K562 (cell line): ENCODE data around the gene CELA3A. TPM values are rescaled to one million over a fixed set of nuclear protein-coding genes. Genes with fewer than 3 reads are reported as not detected.

Experiments used
- BACH1 ChIP-seq: fragments of 200-800 bp; sonication (Bioruptor generic); IDR thresholded peaks from 2 replicates; pipeline ENCODE4 v1.6.1; 2016; ENCODE audit warnings: missing genetic modification characterization, missing compliant biosample characterization
- BHLHE40 ChIP-seq: IDR thresholded peaks from 2 replicates; pipeline ENCODE4 v1.6.1; 2011; ENCODE audit warnings: low read length, improper control_type of control experiment
- BRD9 ChIP-seq: fragments of 450-650 bp; IDR thresholded peaks from 2 replicates; pipeline ENCODE4 v1.6.1; 2018; ENCODE audit warnings: low read depth; ENCODE audit not compliant: partially characterized antibody
- DPF2 ChIP-seq: fragments of 450-650 bp; IDR thresholded peaks from 2 replicates; pipeline ENCODE4 v1.6.1; 2016
- NCOA1 ChIP-seq: fragments of 450-650 bp; IDR thresholded peaks from 2 replicates; pipeline ENCODE4 v1.6.1; 2016; ENCODE audit warnings: low read depth
- NFIC ChIP-seq: fragments of 450-650 bp; IDR thresholded peaks from 2 replicates; pipeline ENCODE4 v1.6.1; 2017; ENCODE audit warnings: mild to moderate bottlenecking, inconsistent platforms
- SMAD4 ChIP-seq: fragments of 250-450 bp; sonication (Bioruptor Pico); conservative IDR thresholded peaks from 2 replicates; pipeline ENCODE4 v1.8.0; 2021; ENCODE audit warnings: inconsistent platforms, mild to moderate bottlenecking, moderate library complexity
- SRSF9 ChIP-seq: fragments of 200-400 bp; formaldehyde crosslinking; IDR thresholded peaks from 2 replicates; pipeline ENCODE4 v1.6.1; 2017; ENCODE audit warnings: low read depth, low read length, borderline replicate concordance
- TEAD1 ChIP-seq, 2 experiments: fragments of 450-650 bp in 1 of 2; sonication (generic) in 1 of 2; formaldehyde crosslinking; IDR thresholded peaks; 2 replicates each; pipeline versions ENCODE4 v1.4.0 to v1.8.0; 2020 to 2022; ENCODE audit warnings: mild to moderate bottlenecking in 2 of 2, missing genetic modification reagents in 1 of 2
- TRIM24 ChIP-seq, 2 experiments: fragments of 450-650 bp; IDR thresholded peaks; 2 replicates each; pipeline ENCODE4 v1.6.1; 2016
- ZEB2 ChIP-seq: fragments of 450-650 bp; IDR thresholded peaks from 2 replicates; pipeline ENCODE4 v1.6.1; 2016
- ZFX ChIP-seq: sonication (generic); formaldehyde crosslinking; IDR thresholded peaks from 2 replicates; pipeline ENCODE4 v1.8.0; 2022; ENCODE audit warnings: mild to moderate bottlenecking, missing genetic modification reagents, moderate library complexity
- ZNF124 ChIP-seq: sonication (generic); formaldehyde crosslinking; IDR thresholded peaks from 2 replicates; pipeline ENCODE4 v1.8.1; 2022; ENCODE audit warnings: missing genetic modification reagents
- ZNF175 ChIP-seq: fragments of 200-800 bp; sonication (Bioruptor generic); IDR thresholded peaks from 2 replicates; pipeline ENCODE4 v1.6.1; 2016; ENCODE audit warnings: low read depth, mild to moderate bottlenecking, missing genetic modification characterization, missing compliant biosample characterization
- ZNF23 ChIP-seq: fragments of 250-450 bp; sonication (Bioruptor Pico); IDR thresholded peaks from 2 replicates; pipeline ENCODE4 v1.4.0; 2020; ENCODE audit warnings: mild to moderate bottlenecking
- ZNF253 ChIP-seq: fragments of 250-450 bp; sonication (Bioruptor Pico); conservative IDR thresholded peaks from 2 replicates; pipeline ENCODE4 v1.6.1; 2021; ENCODE audit warnings: mild to moderate bottlenecking
- ZNF780A ChIP-seq: fragments of 250-450 bp; sonication (Bioruptor Pico); IDR thresholded peaks from 2 replicates; pipeline ENCODE4 v1.5.0; 2021; ENCODE audit warnings: mild to moderate bottlenecking
- polyA plus RNA-seq, 8 experiments: library from polyadenylated mRNA; depleted of rRNA in 4 of 8; stranded (reverse) in 5 of 8; unstranded in 3 of 8; fragments of >200 nt; fragmentation: Nextera tagmentation in 2 of 8; fragmentation: Illumina TruSeq in 1 of 8; extraction: Ambion mirVana in 2 of 8; extraction: Trizol in 1 of 8; gene quantifications; 2 replicates each; pipeline versions ENCODE4 v1.2.1 to v1.2.3, GENCODE V29; 2011 to 2014; ENCODE audit warnings: inconsistent platforms in 1 of 8, missing spikeins in 1 of 8
- total RNA-seq, 7 experiments: library from RNA; depleted of rRNA in 6 of 7; stranded (reverse); fragments of >200 nt in 6 of 7; fragmentation: Illumina TruSeq in 2 of 7; extraction: Trizol in 2 of 7; gene quantifications; 2 replicates each; pipeline versions ENCODE4 v1.2.1 to v1.2.3, GENCODE V29; 2011 to 2021; ENCODE audit warnings: low replicate concordance in 1 of 7
- TF ChIP-seq, protein P1 (sequence below): fragments of 250-450 bp; sonication (Bioruptor Pico); IDR thresholded peaks from 2 replicates; pipeline ENCODE4 v1.5.0; 2020; ENCODE audit warnings: mild to moderate bottlenecking
- TF ChIP-seq, protein P2 (sequence below): fragments of 250-450 bp; sonication (Bioruptor Pico); IDR thresholded peaks from 2 replicates; pipeline ENCODE4 v1.4.0; 2020; ENCODE audit warnings: mild to moderate bottlenecking
- TF ChIP-seq, protein P3 (sequence below): fragments of 200-800 bp; sonication (Bioruptor generic); IDR thresholded peaks from 2 replicates; pipeline ENCODE4 v1.6.1; 2016; ENCODE audit warnings: missing genetic modification characterization, missing compliant biosample characterization

CELA3A gene
- total and polyA plus RNA-seq, 9 of the 15 experiments (the other 6 are each of a cell fraction or from before 2014, with no cell fraction given) = 5.4 TPM; not detected in 8

DNA sequence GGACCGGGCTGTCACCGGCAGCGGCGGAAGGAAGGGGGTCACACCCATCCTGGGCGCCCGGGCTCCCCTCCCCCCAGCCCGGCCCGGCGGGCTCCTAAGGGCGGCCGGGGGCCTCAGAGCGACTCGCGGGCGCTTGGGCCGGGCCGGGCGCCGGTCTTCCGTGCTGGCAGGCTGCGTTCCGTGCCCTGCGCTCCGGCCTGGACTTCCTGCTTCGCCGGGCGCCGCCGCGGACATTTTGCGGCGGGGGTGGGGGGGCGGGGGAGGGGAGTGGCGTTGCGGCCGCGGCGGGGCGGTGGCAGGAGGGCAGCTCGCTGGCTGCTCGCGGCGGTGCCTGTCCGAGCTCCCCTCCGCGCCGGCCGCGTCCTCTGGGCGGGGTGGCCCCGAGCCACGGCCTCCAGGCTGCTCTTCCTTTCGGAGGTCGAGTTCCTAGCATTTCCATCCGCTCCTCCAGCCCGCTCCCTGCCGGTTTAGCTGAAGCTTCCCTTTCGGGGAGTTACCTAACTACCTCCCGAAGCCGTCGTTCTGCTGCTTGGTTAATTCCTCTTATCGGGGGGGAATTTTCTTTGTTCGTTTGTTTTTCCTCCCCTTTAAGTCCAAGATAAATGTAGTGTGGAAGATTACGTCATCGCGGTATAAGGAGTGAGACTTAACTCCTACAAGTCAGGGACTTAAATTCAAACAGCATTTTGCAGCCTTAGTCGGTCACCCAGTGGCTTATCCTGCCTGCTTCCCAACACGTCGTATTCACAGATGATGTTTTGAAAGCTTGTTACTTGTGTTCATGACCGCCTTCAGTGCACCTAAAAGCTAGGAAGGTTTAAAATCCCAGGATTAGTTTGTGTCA lies 51.8 kb downstream of the CELA3A start (continued):
- TF ChIP-seq, protein P1, sequence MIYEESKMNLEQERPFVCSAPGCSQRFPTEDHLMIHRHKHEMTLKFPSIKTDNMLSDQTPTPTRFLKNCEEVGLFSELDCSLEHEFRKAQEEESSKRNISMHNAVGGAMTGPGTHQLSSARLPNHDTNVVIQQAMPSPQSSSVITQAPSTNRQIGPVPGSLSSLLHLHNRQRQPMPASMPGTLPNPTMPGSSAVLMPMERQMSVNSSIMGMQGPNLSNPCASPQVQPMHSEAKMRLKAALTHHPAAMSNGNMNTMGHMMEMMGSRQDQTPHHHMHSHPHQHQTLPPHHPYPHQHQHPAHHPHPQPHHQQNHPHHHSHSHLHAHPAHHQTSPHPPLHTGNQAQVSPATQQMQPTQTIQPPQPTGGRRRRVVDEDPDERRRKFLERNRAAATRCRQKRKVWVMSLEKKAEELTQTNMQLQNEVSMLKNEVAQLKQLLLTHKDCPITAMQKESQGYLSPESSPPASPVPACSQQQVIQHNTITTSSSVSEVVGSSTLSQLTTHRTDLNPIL (CRISPR knock-in tag) = no peak; the same call in 1 of the 2 replicates
- no peak for TF ChIP-seq TRIM24 (IDR thresholded peaks at IDR 0.05)
- peak; percentile 65 for TF ChIP-seq SMAD4 (CRISPR knock-in tag)
- TF ChIP-seq BACH1 = no peak
- TF ChIP-seq ZNF23 (CRISPR knock-in tag) = no peak
- TF ChIP-seq NCOA1 = no peak
- TF ChIP-seq ZFX (CRISPR knock-in tag) = peak; percentile 34
- no peak for TF ChIP-seq NFIC
- peak; percentile 80 for TF ChIP-seq DPF2
- TF ChIP-seq, protein P2, sequence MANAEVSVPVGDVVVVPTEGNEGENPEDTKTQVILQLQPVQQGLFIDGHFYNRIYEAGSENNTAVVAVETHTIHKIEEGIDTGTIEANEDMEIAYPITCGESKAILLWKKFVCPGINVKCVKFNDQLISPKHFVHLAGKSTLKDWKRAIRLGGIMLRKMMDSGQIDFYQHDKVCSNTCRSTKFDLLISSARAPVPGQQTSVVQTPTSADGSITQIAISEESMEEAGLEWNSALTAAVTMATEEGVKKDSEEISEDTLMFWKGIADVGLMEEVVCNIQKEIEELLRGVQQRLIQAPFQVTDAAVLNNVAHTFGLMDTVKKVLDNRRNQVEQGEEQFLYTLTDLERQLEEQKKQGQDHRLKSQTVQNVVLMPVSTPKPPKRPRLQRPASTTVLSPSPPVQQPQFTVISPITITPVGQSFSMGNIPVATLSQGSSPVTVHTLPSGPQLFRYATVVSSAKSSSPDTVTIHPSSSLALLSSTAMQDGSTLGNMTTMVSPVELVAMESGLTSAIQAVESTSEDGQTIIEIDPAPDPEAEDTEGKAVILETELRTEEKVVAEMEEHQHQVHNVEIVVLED (CRISPR knock-in tag) = no peak
- no peak for TF ChIP-seq SRSF9
- TF ChIP-seq ZEB2 = no peak
- TF ChIP-seq, protein P3, sequence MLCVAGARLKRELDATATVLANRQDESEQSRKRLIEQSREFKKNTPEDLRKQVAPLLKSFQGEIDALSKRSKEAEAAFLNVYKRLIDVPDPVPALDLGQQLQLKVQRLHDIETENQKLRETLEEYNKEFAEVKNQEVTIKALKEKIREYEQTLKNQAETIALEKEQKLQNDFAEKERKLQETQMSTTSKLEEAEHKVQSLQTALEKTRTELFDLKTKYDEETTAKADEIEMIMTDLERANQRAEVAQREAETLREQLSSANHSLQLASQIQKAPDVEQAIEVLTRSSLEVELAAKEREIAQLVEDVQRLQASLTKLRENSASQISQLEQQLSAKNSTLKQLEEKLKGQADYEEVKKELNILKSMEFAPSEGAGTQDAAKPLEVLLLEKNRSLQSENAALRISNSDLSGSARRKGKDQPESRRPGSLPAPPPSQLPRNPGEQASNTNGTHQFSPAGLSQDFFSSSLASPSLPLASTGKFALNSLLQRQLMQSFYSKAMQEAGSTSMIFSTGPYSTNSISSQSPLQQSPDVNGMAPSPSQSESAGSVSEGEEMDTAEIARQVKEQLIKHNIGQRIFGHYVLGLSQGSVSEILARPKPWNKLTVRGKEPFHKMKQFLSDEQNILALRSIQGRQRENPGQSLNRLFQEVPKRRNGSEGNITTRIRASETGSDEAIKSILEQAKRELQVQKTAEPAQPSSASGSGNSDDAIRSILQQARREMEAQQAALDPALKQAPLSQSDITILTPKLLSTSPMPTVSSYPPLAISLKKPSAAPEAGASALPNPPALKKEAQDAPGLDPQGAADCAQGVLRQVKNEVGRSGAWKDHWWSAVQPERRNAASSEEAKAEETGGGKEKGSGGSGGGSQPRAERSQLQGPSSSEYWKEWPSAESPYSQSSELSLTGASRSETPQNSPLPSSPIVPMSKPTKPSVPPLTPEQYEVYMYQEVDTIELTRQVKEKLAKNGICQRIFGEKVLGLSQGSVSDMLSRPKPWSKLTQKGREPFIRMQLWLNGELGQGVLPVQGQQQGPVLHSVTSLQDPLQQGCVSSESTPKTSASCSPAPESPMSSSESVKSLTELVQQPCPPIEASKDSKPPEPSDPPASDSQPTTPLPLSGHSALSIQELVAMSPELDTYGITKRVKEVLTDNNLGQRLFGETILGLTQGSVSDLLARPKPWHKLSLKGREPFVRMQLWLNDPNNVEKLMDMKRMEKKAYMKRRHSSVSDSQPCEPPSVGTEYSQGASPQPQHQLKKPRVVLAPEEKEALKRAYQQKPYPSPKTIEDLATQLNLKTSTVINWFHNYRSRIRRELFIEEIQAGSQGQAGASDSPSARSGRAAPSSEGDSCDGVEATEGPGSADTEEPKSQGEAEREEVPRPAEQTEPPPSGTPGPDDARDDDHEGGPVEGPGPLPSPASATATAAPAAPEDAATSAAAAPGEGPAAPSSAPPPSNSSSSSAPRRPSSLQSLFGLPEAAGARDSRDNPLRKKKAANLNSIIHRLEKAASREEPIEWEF = no peak
- no peak for TF ChIP-seq ZNF175 (CRISPR knock-in tag)
- TF ChIP-seq BRD9 = no peak
- TF ChIP-seq ZNF124 (CRISPR knock-in tag) = no peak
- no peak for TF ChIP-seq ZNF780A (CRISPR knock-in tag)
- no peak for TF ChIP-seq ZNF253 (CRISPR knock-in tag)
- TF ChIP-seq BHLHE40 = no peak
- TF ChIP-seq TEAD1 (CRISPR knock-in tag; IDR thresholded peaks at IDR 0.05) = 0 out of 4 replicates have a peak, but pooled peaks of 1 of the 2 experiments have one; percentile 16
